H1 (cell line): ENCODE data around the gene LYPD1. TPM values are rescaled to one million over a fixed set of nuclear protein-coding genes. Genes with fewer than 3 reads are reported as not detected.

Experiments
- CTCF ChIA-PET: fragments of 300-600 bp; sonication (Branson Sonifier 250); formaldehyde crosslinking; loops from one replicate; lab custom pipeline; 2021; ENCODE audit not compliant: partially characterized antibody; lab: Charles Lee
- POLR2A ChIA-PET: fragments of 300-600 bp; sonication (Branson Sonifier 250); formaldehyde crosslinking; loops from one replicate; lab custom pipeline; 2021; ENCODE audit warnings: inconsistent platforms; ENCODE audit not compliant: partially characterized antibody; lab: Charles Lee
- DNase-seq, 2 experiments: peaks; one replicate each; pipeline versions ENCODE4 v3.0.0 to v3.0.0-alpha.2; 2010 to 2022; ENCODE audit warnings: low spot score in 2 of 2, low read depth in 1 of 2, mixed read lengths in 1 of 2
- FAIRE-seq: peaks from 2 replicates; lab custom pipeline; 2011; peaks lifted over from hg19 to GRCh38; lab: Jason Lieb, UNC
- H2AFZ ChIP-seq: 2 replicates; pipeline ENCODE4 v1.8.1; 2012; ENCODE audit warnings: low read length, inconsistent platforms
- H2AK5ac ChIP-seq: 2 replicates; pipeline ENCODE4 v1.6.1; 2013; ENCODE audit warnings: low read depth, low read length
- H2BK120ac ChIP-seq: replicated peaks from 2 replicates; pipeline ENCODE3; 2013; ENCODE audit warnings: low read depth, low read length, inconsistent platforms
- H2BK12ac ChIP-seq: 2 replicates; pipeline ENCODE4 v1.6.1; 2013; ENCODE audit warnings: low read depth, low read length
- H2BK15ac ChIP-seq: 2 replicates; pipeline ENCODE4 v1.6.1; 2013; ENCODE audit warnings: low read length
- H2BK20ac ChIP-seq: 2 replicates; pipeline ENCODE4 v1.6.1; 2013; ENCODE audit warnings: low read length
- H2BK5ac ChIP-seq: 2 replicates; pipeline ENCODE4 v1.6.1; 2013; ENCODE audit warnings: low read depth, low read length
- H3K14ac ChIP-seq: 2 replicates; pipeline ENCODE4 v1.6.1; 2013; ENCODE audit warnings: inconsistent platforms; ENCODE audit not compliant: insufficient read length
- H3K18ac ChIP-seq: 2 replicates; pipeline ENCODE4 v1.6.1; 2013; ENCODE audit warnings: low read length; ENCODE audit errors: extremely low read depth
- H3K23ac ChIP-seq: 2 replicates; pipeline ENCODE4 v1.6.1; 2013; ENCODE audit warnings: inconsistent platforms; ENCODE audit not compliant: insufficient read length
- H3K23me2 ChIP-seq: 2 replicates; pipeline ENCODE4 v1.6.1; 2013; ENCODE audit warnings: low read depth, low read length
- H3K27ac ChIP-seq: 2 replicates; pipeline ENCODE4 v1.6.1; 2011; ENCODE audit warnings: low read depth, low read length, inconsistent platforms
- H3K27me3 ChIP-seq, 4 experiments: replicated peaks in 1 of 4; 1 replicate in 1 of 4; 2 replicates in 3 of 4; pipeline versions ENCODE4 v1.6.1 to v1.8.1; 2011 to 2013; ENCODE audit warnings: low read length in 3 of 4, mild to moderate bottlenecking in 3 of 4, inconsistent platforms in 2 of 4, mixed read lengths in 2 of 4, moderate library complexity in 1 of 4; ENCODE audit not compliant: control insufficient read depth in 3 of 4, insufficient read depth in 3 of 4; ENCODE audit errors: extremely low read depth in 1 of 4
- H3K36me3 ChIP-seq, 4 experiments: 2 replicates each; pipeline versions ENCODE4 v1.6.1 to v1.8.1; 2011 to 2013; ENCODE audit warnings: mild to moderate bottlenecking in 4 of 4, low read length in 3 of 4, moderate library complexity in 2 of 4, control low read depth in 1 of 4, inconsistent platforms in 1 of 4; ENCODE audit not compliant: insufficient read depth in 4 of 4, control insufficient read depth in 2 of 4
- H3K4ac ChIP-seq: replicated peaks from 2 replicates; pipeline ENCODE3; 2013; ENCODE audit warnings: low read length, low read depth, mixed read lengths, inconsistent platforms; ENCODE audit not compliant: insufficient read length
- H3K4me1 ChIP-seq, 4 experiments: replicated peaks in 1 of 4; 1 replicate in 1 of 4; 2 replicates in 3 of 4; pipeline versions ENCODE4 v1.6.1 to v1.8.1; 2011 to 2013; ENCODE audit warnings: low read length in 3 of 4, inconsistent platforms in 2 of 4, mixed read lengths in 1 of 4; ENCODE audit not compliant: insufficient read depth in 4 of 4, control insufficient read depth in 3 of 4
- H3K4me2 ChIP-seq, 2 experiments: 2 replicates each; pipeline versions ENCODE4 v1.6.1 to v1.8.1; 2011 to 2013; ENCODE audit warnings: low read depth in 2 of 2, low read length in 2 of 2, control low read depth in 1 of 2, inconsistent platforms in 1 of 2, mild to moderate bottlenecking in 1 of 2; ENCODE audit not compliant: insufficient read depth in 1 of 2
- H3K4me3 ChIP-seq, 4 experiments: fragments of 200-600, 300-600 bp in 1 of 4; sonication (generic), shearing (Covaris generic), sonication (Bioruptor Twin) in 1 of 4; 2 replicates each; pipeline versions ENCODE4 v1.5.1 to v1.8.1; 2011 to 2016; ENCODE audit warnings: low read length in 4 of 4, low read depth in 3 of 4, control low read depth in 2 of 4, inconsistent platforms in 2 of 4, mild to moderate bottlenecking in 2 of 4, mixed read lengths in 1 of 4, moderate library complexity in 1 of 4; ENCODE audit not compliant: insufficient read depth in 2 of 4; ENCODE audit errors: extremely low read depth in 1 of 4
- H3K56ac ChIP-seq: replicated peaks from 2 replicates; pipeline ENCODE3; 2013; ENCODE audit warnings: low read depth, mild to moderate bottlenecking, mixed read lengths, low read length, inconsistent platforms; ENCODE audit not compliant: insufficient read length
- H3K79me1 ChIP-seq: 2 replicates; pipeline ENCODE4 v1.6.1; 2013; ENCODE audit warnings: low read depth, low read length, control low read depth
- H3K79me2 ChIP-seq, 2 experiments: 2 replicates each; pipeline versions ENCODE4 v1.6.1 to v1.8.1; 2012 to 2013; ENCODE audit warnings: low read length in 2 of 2, mild to moderate bottlenecking in 2 of 2, inconsistent platforms in 1 of 2; ENCODE audit not compliant: insufficient read depth in 2 of 2, control insufficient read depth in 1 of 2
- H3K9ac ChIP-seq, 4 experiments: replicated peaks in 1 of 4; 1 replicate in 1 of 4; 2 replicates in 3 of 4; pipeline versions ENCODE4 v1.6.1 to v1.8.1; 2011 to 2013; ENCODE audit warnings: low read depth in 3 of 4, low read length in 3 of 4, control low read depth in 2 of 4, mild to moderate bottlenecking in 2 of 4, moderate library complexity in 2 of 4, inconsistent platforms in 1 of 4; ENCODE audit errors: extremely low read depth in 1 of 4
- H3K9me3 ChIP-seq, 2 experiments: 2 replicates each; pipeline versions ENCODE4 v1.6.1 to v1.8.1; 2012 to 2013; ENCODE audit warnings: mild to moderate bottlenecking in 2 of 2, moderate library complexity in 2 of 2, control low read depth in 1 of 2, inconsistent platforms in 1 of 2, low read depth in 1 of 2, low read length in 1 of 2, mixed read lengths in 1 of 2; ENCODE audit not compliant: insufficient read depth in 2 of 2
- H4K20me1 ChIP-seq, 2 experiments: replicated peaks in 1 of 2; 2 replicates each; pipeline versions ENCODE3 to v1.8.1; 2011 to 2013; ENCODE audit warnings: inconsistent platforms in 2 of 2, low read length in 2 of 2, mild to moderate bottlenecking in 1 of 2; ENCODE audit not compliant: insufficient read depth in 2 of 2, control insufficient read depth in 1 of 2
- H4K5ac ChIP-seq: 2 replicates; pipeline ENCODE4 v1.6.1; 2013; ENCODE audit warnings: low read length, low read depth, mixed read lengths, inconsistent platforms; ENCODE audit not compliant: insufficient read length
- H4K8ac ChIP-seq: 2 replicates; pipeline ENCODE4 v1.8.0; 2013; ENCODE audit warnings: mild to moderate bottlenecking, moderate library complexity, low read length, inconsistent platforms; ENCODE audit not compliant: insufficient read depth; ENCODE audit errors: extremely low read depth
- H4K91ac ChIP-seq: replicated peaks from 2 replicates; pipeline ENCODE3; 2013; ENCODE audit warnings: low read length, mixed read lengths, inconsistent platforms; ENCODE audit not compliant: insufficient read length
- HDAC6 ChIP-seq: IDR thresholded peaks from one replicate; pipeline ENCODE4 v1.7.1; 2012; ENCODE audit warnings: low read depth, mild to moderate bottlenecking, inconsistent platforms, low read length, moderate library complexity
- NANOG ChIP-seq: IDR thresholded peaks from 2 replicates; pipeline ENCODE4 v1.6.1; 2011; ENCODE audit warnings: low read length, low read depth, mild to moderate bottlenecking, inconsistent platforms; ENCODE audit not compliant: insufficient read depth, poor library complexity, severe bottlenecking
- SAP30 ChIP-seq: fragments of 300-600 bp; sonication (generic); IDR thresholded peaks from 2 replicates; pipeline ENCODE4 v1.7.1; 2012; ENCODE audit warnings: low read length, moderate library complexity, mild to moderate bottlenecking, inconsistent platforms; ENCODE audit not compliant: insufficient read depth, insufficient replicate concordance
- SIRT6 ChIP-seq: IDR thresholded peaks from one replicate; pipeline ENCODE4 v1.7.1; 2012; ENCODE audit warnings: low read length, inconsistent platforms
- TAF1 ChIP-seq: IDR thresholded peaks from 2 replicates; pipeline ENCODE4 v1.6.1; 2011; ENCODE audit warnings: mild to moderate bottlenecking, low read depth, low read length
- WGBS, 2 experiments: shearing (Covaris generic) in 1 of 2; methylation state at CpG; one replicate each; pipeline versions ENCODE4 v1.1.6 to v1.1.7; 2013 to 2015; ENCODE audit warnings: low lambda C conversion rate in 2 of 2, mixed read lengths in 2 of 2, inconsistent platforms in 1 of 2, low coverage in 1 of 2, missing lambda C conversion rate in 1 of 2; ENCODE audit not compliant: insufficient replicate concordance in 2 of 2, insufficient coverage in 1 of 2, insufficient read length in 1 of 2; ENCODE audit errors: extremely low coverage in 1 of 2, missing lambda C conversion rate in 1 of 2; 5-methylcytosine and 5-hydroxymethylcytosine counted together
- polyA plus RNA-seq, 7 experiments: library from polyadenylated mRNA; depleted of rRNA in 3 of 7; stranded (reverse) in 5 of 7; unstranded in 2 of 7; fragments of >200 nt in 5 of 7; fragments of 200-250 nt in 2 of 7; gene quantifications; 1 replicate in 5 of 7; 2 replicates in 1 of 7; 4 replicates in 1 of 7; pipeline versions ENCODE4 v1.2.1 to v1.2.3, GENCODE V29; 2011 to 2013; ENCODE audit warnings: missing spikeins in 2 of 7, mixed read lengths in 2 of 7
- total RNA-seq: library from RNA; stranded (reverse); fragmentation: NEBNext Ultra II Directional; extraction: Animal tissue kit (Norgen Biotek cat#: 25700); gene quantifications from 2 replicates; pipeline ENCODE4 v1.2.1, GENCODE V29; 2021

LYPD1 gene
- total and polyA plus RNA-seq, 2 of the 8 experiments (the other 6 are each of a cell fraction or from before 2014, with no cell fraction given), result 1.9 to 2.7 TPM

GRCh38 chr2:132654968-132655367, 15.0 kb downstream of the LYPD1 start:
- Histone ChIP-seq H3K56ac (no peak overlapping the region), H3K23me2 (no peaks in the 10 kb centered on the region), H2BK20ac (no peak overlapping the region), H3K27ac (no peak overlapping the region), H3K4me3 (no peak overlapping the region), H2AK5ac (no peak overlapping the region), H3K9ac (no peak overlapping the region), H3K23ac (no peak overlapping the region), H3K18ac (no peak overlapping the region), H3K27me3 (no peaks in the 10 kb centered on the region), H3K14ac (no peak overlapping the region), H3K4me1 (peaks cover 0 to 3% (median 0%) of the 10 kb centered on the region in 4 experiments; a peak in 1 of 7 replicates), H4K8ac (no peak overlapping the region), H3K79me2 (no peaks in the 10 kb centered on the region), H2BK15ac (no peak overlapping the region), H3K79me1 (no peaks in the 10 kb centered on the region), H3K4ac (no peak overlapping the region), H3K36me3 (no peaks in the 10 kb centered on the region; a peak in 1 of 8 replicates), H2BK12ac (no peak overlapping the region), H4K20me1 (no peaks in the 10 kb centered on the region), H4K91ac (no peak overlapping the region), H2AFZ (no peak overlapping the region), H3K4me2 (no peak overlapping the region), H2BK5ac (no peak overlapping the region), H4K5ac (no peak overlapping the region), H2BK120ac (no peak overlapping the region), H3K9me3 (no peaks in the 10 kb centered on the region)
- ChIA-PET CTCF (interaction anchor here (0.9 to 6.5 kb wide), 3 partner anchors 9 to 106 kb away, joined by 3 to 45 read pairs (median 3); partner anchors contain the start of gene LYPD1), POLR2A (no interaction called here)
- 96% methylated on average over 7 of the region's 7 CpGs; no CpG with 5 or more reads in 1 of the 2 experiments for WGBS, 2 experiments
- no peak for FAIRE-seq
- DNase-seq, result no peak
- TF ChIP-seq TAF1 (no peak), SAP30 (no peak), NANOG (no peak), SIRT6 (no peak), HDAC6 (no peak)
